ENCODE measurements around the gene TTLL1.

GRCh38 chr22:43036282-43036829, 52.8 kb downstream of the TTLL1 start:
- TF ChIP-seq EZH2 (IDR thresholded peaks at IDR 0.05; ENCODE audit: borderline replicate concordance, low read length): no peak
- no peak for TF ChIP-seq CTCF (conservative IDR thresholded peaks at IDR 0.05 in 1 of 2, IDR thresholded peaks at IDR 0.05 in 1 of 2; ENCODE audit: extremely low read depth in 1 of 2, insufficient read depth in 1 of 2, low read depth in 1 of 2, low read length in 2 of 2)
